ENCODE results near the gene FAM120A.

The FAM120A gene

DNA sequence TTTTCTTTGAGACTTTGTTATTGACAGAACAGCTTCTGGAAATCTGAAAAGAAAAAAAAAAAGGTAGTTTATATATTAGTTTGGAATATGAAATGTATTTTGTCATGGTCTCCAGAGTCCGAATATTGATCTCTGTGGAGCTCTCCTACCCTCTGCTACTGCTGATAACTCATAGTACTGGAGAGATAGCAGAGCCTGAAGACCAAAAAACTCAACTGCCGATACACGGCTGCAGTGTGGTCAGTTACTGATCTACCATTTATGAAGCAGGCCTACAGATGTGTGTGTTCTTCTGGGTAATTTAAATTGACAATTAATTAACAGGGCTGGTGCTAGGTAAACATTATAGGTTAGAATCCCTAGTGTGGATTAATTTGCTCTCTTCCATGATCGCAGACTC lies 3.8 kb upstream of the FAM120A start:
- DNase-seq (ENCODE audit: low read depth in 4 of 4, low spot score in 1 of 4) = no peak

DNA sequence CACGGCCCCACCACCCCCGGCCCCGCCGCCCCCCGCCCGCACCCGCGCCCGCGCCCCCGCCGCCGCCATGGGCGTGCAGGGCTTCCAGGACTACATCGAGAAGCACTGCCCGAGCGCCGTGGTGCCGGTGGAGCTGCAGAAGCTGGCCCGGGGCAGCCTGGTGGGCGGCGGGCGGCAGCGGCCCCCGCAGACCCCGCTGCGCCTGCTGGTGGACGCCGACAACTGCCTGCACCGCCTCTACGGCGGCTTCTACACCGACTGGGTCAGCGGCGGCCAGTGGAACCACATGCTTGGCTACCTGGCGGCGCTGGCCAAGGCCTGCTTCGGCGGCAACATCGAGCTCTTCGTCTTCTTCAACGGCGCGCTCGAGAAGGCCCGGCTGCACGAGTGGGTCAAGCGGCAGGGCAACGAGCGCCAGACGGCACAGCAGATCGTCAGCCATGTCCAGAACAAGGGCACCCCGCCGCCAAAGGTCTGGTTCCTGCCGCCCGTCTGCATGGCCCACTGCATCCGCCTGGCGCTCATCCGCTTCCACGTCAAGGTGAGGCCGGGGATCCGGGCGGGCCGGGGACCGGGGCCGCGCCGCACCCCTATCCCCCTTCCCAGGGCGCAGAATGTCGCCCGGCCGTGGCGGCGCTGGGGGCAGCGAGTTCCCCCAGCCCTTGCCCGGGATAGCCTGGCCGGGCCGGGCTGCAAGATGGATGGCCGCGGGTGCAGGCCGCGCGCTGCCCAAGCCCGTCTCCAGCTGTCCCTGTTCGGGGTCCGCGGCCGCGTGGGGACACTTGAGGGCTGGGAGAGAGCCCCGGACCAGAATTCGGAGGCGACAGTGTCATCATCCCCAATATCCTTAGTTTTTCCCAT lies 594 bp downstream of the FAM120A start:
- peak in 2 of 4 experiments; percentile 23 to 33 for DNase-seq (ENCODE audit: low read depth in 4 of 4, low spot score in 1 of 4)

DNA sequence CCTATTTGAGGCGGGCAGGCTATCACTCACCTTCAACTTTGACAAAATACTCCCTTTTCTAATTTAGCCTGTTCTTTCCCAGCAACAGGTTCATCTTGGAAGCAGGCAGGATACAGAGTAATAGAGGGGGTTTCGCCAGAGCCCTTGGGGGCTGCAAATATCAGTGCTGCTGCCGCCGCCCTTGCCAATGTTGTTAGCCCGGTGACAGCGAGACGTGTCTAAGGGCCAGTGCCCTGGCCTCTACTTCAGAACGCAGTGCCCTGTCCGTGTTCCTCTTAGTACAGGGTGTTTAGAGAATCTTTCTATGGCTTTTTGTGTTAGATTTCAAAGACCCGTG lies 1.2 kb downstream of the FAM120A start:
- peak in 1 of 4 experiments; percentile 3 for DNase-seq (ENCODE audit: low read depth in 4 of 4, low spot score in 1 of 4)

DNA sequence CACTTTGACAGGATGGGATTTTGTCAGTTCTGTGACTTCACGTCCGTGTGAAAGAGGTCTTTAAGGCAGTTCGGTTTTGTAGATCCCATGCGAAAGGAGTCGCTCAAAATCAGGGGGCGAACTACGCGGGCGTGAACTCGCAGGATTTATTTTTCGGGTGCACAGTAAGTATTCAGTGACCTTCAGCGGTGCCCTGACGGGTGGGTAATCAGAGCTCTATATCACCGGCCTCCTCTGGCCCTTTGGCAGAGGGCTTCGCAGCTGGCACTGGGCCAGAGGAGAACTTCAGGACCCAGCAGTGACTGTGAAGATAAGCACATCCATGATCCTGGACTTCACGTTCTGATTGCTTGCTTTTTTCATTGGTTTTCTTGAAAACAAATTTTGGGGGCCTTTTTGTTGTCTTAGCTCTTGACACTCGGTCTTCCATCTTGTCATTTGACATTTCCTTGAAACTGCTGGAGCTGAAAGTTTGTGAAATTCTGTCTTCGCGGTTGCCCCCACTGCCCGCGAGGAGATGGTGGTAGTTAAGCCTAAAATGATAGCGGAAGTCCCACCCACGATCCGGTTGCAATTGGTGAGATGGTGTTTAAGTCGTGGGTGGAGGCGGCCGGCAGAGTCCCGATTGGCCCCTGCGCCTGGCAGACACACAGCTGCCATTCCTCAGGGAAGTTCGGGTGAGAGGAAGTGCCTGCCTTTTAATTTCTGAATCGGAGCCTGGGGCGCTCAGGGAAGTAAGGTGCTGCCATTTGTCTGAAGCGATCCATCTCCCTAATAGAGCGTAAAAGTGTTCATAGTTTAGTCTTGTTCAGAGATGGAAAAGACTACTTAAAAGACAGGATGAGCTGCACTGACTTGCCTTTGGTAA lies 1.8 kb downstream of the FAM120A start, which contains the start of gene FAM120AOS:
Gene FAM120AOS (minus strand): TSS at position 535 of the 868 bp plus-strand sequence. CDS start 872 bp downstream, outside the sequence.
- DNase-seq (ENCODE audit: low read depth in 4 of 4, low spot score in 1 of 4) = peak; percentile 53 to 83 (median 72)

GRCh38 chr9:93456022-93456421 lies 4.5 kb downstream of the FAM120A start:
- no peak for DNase-seq (ENCODE audit: low read depth in 4 of 4, low spot score in 1 of 4)

GRCh38 chr9:93456504-93456903 lies 5.0 kb downstream of the FAM120A start:
- DNase-seq (ENCODE audit: low read depth in 4 of 4, low spot score in 1 of 4) = no peak

DNA sequence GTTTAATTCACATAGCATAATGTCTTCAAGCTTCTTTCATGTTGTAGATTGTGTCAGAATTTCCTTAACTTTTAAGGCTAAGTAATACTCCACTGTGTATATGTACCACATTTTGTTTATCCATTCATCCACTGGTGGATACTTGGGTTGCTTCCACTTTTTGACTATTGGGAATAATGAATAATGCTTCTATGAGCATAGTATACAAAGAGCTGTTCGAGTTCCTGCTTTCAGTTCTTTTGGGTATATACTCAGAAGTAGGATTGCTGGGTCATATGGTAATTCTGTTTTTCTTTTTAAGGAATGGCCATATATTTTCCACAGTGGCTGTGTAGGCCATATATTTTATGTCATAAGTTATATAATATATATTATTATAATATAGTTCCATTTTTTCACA lies 5.5 kb downstream of the FAM120A start:
- no peak for DNase-seq (ENCODE audit: low read depth in 4 of 4, low spot score in 1 of 4)

- no peak for DNase-seq (ENCODE audit: low read depth in 4 of 4, low spot score in 1 of 4)
These were observed 7.2 kb downstream of the FAM120A start for GRCh38 chr9:93458712-93459111.

- DNase-seq (ENCODE audit: low read depth in 4 of 4, low spot score in 1 of 4) = no peak
These were observed 8.0 kb downstream of the FAM120A start for GRCh38 chr9:93459432-93459847.

DNA sequence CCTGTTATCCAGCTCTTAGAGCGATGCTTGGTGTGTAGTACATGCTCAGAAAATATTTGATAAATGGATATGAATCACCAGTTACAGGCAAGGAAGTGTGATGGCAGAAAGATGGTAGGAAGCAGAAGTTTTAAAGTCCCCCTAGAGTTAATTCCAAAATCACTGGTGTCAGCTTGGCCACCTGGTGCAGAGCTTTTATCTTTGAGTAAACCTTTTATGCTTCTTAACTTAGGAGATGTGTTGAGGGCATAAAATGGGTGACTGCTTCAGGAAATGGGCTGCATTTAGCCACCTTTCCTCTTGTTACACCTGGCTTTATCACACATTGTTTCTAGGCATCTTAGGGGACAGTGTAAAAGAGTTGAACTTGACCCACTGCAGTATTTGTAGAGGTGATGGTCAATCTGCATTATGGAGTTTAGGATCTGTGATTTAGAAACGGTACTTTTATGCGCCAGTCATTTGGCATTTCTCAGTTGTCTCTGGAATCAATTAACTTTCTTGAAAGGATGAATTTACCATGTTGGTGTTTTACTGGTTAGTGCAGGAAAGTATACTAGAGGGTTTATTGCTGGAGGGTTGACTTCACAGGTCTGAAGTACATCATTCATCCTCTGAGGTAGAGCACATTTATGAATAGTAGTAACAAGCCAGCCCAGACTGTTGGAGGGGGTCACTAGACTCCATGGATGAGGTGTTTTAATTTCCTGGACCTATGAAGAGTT lies 9.4 kb downstream of the FAM120A start:
- no peak for DNase-seq (ENCODE audit: low read depth in 4 of 4, low spot score in 1 of 4)

DNA sequence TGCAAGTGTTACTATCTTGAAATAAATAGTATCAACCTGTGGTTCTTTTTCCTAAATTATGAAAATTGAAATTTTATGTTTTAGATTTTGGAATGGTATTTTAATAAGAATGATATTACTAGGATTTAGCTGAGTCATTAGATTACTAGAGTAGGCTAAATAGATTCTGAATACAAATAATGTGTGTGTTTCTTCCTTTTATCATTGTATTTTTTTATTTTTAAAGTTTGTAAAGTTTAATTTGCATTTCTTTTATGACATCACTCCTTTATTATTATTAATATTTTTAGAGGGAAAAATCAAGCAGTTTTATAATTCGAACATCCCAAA lies 9.9 kb downstream of the FAM120A start:
- no peak for DNase-seq (ENCODE audit: low read depth in 4 of 4, low spot score in 1 of 4)

DNA sequence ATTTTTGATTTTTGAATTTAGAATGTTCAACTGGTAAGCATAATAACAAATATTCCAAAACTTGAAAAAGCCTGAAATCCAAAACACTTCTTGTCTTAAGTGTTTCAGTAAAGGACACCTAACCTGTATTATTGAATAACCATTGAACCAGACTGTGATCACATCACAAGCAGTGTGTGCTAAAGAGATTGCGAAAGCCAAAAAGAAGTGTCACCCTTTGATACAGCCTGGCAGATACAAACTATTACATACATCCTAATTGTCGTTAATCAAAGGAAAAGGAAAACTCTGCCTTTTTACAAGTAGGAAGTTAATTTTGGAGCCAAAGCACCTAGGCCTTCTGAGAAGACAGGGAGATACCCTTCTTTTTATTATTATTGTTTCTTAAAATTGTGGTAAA lies 10.3 kb downstream of the FAM120A start:
- DNase-seq (ENCODE audit: low read depth in 4 of 4, low spot score in 1 of 4) = no peak

DNA sequence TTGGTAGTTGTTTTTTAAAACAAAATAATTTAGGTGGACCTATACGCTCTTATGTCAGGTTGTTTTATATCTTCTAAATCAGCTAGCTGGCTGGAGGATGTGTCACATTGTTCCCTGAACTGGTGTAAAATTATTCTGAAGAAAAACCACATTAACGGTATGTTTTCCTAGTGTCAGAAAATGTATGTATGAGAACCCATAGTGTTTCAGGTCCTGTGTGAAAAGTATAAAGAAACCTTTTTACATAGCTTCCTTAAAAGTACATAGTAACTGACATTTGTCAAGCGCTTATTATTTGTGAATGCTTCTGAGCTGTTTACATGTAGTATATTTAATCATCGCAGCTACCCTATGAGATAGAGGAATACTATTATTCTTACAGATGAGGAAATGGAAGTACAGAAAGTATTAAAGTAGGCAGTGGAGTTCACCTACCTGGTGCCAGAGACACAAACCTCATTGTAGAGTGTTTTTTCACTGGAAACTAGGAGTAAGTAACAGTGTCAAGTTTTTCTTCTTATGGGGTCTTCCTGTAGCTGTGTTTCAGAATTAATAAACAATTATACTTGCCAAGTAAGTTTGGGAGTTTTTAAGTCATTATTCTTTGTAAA lies 12.3 kb downstream of the FAM120A start:
- DNase-seq (ENCODE audit: low read depth in 4 of 4, low spot score in 1 of 4) = no peak

DNA sequence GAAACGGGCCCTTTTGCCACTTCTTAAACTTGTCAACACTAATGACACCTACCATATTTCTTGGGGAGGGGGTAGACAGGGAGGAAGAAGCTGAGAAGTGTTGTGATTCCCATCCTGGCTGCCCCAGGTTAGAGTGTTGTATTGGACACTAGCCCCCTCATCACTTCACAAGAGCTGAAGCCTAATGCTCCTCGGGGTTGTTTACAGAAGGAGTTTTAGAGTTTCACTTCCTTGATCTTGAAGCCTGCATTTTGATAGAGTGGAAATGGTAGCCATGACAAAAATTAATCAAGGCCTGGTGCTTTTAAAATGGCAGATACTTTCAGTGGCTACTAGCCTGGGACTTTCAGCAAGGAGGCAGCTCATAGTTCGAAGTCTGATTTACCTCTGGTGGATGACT lies 12.9 kb downstream of the FAM120A start:
- DNase-seq (ENCODE audit: low read depth in 4 of 4, low spot score in 1 of 4) = no peak

GRCh38 chr9:93464876-93465275 lies 13.4 kb downstream of the FAM120A start:
- no peak for DNase-seq (ENCODE audit: low read depth in 4 of 4, low spot score in 1 of 4)

- DNase-seq (ENCODE audit: low read depth in 4 of 4, low spot score in 1 of 4) = no peak
These were observed 14.4 kb downstream of the FAM120A start for GRCh38 chr9:93465855-93466254.

DNA sequence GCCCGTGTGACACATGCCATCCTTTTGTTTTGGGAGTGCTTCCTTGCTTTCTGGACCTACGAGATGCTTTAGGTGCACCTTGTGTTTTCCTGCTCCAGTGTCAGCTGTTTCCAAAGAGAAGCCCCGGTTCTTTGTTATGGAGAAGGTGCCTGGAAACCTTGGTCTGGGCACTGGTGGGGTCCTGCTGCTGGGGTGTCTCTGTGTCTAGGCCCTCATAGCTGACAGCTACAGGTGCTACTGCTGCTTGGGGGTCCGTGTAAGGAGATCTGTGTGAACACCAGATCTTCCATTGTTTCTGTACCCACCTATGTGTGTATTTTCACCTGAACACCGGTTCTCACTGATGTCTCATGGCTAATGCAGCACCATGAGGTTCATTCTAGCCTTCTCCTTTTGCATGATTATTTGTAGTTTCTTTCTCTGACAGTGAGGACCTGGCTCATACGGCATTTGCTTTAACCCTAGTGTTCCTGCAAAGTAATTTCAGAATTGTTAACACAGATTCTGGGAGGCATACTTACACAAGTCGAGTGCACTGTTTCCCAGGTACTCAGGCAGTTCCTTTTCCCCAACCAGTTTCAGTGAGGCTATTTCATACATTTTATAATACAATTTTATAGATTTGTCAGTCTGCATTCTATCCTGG lies 15.1 kb downstream of the FAM120A start:
- DNase-seq (ENCODE audit: low read depth in 4 of 4, low spot score in 1 of 4) = no peak

DNA sequence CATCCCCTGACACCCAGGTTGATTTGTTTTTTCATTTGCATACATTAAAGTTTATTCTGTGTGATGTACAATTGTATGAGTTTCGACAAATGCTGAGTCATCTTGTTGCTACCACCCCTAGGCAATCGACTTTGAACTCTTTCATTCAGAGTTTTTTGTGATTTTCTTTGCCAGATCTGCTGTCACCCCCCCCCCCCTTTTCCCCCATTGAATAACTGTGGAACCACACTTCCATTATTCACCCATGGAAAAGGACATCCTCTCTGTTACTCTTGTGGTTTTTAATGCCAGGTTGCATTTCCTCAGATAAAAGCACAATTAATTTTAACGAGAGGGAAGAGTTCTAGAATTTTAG lies 15.6 kb downstream of the FAM120A start:
- DNase-seq (ENCODE audit: low read depth in 4 of 4, low spot score in 1 of 4) = no peak

DNA sequence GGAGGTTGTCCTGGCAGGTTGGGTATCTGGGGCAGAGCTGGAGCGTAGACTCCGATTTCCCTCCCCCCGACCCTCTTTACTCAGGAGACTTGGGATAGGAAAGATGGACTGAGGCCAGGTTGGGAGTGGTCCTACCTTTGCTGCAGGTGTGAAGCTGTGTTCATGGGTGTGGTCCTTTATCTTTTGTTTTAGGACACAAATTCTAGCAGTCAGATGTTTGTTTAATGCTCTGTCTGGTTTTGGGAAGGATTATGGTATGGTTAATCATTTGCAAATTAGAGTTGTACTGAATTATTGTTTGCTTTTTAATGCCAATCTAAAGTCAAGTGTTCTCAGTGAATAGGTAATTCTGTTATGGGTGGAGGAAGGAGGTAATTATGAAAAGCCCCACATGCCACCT lies 16.0 kb downstream of the FAM120A start:
- DNase-seq (ENCODE audit: low read depth in 4 of 4, low spot score in 1 of 4) = no peak

GRCh38 chr9:93468763-93469456 lies 17.4 kb downstream of the FAM120A start:
- no peak for DNase-seq (ENCODE audit: low read depth in 4 of 4, low spot score in 1 of 4)

All from stimulated activated CD4-positive, alpha-beta T cell treated with anti-CD3 and anti-CD28 coated beads, Interleukin-1b, Interleukin-23, amount 100 ng/mL, for 24 hours (primary cell).